ENCODE measurements around the gene CEP250.

CEP250 gene

DNA sequence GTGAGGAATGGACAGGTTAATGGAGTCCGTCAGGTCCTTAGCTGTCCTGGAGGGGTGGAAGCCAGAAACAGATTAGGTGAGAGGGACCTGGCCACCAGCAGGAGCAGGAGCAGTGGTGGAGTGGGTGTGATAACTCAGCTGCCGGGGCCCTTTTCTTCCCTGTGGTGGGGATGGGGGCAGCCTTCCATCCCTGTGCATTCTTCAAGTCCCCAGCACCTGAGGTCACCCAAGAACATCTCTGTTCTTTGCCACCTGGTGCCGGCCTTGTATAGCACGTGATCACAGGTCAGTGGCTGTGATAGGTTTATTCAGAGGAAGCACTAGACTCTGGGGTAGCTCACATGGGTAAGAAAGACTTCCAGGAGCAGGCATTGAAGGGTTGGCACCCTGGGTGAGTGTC is 103.1 kb downstream of the CEP250 start:
- Histone ChIP-seq H2BK120ac (ENCODE audit: low read depth, low read length) (no peak overlapping the region), H2BK5ac (ENCODE audit: low read length) (no peak overlapping the region), H3K18ac (ENCODE audit: low read length) (no peak overlapping the region), H3K9ac (ENCODE audit: low read length) (no peak overlapping the region), H3K79me1 (ENCODE audit: low read length) (no peaks in the 10 kb centered on the region), H3K36me3 (ENCODE audit: control insufficient read depth, insufficient read depth, low read length) (peaks cover 10% of the 10 kb centered on the region), H2BK15ac (replicated peaks; ENCODE audit: low read depth) (no peak overlapping the region), H3K23ac (ENCODE audit: low read length) (no peak overlapping the region), H3K4me3 (ENCODE audit: low read length) (no peak overlapping the region), H4K8ac (ENCODE audit: low read depth, low read length) (no peak overlapping the region), H3K79me2 (ENCODE audit: control insufficient read depth, insufficient read depth, low read length) (no peaks in the 10 kb centered on the region), H3K4me2 (ENCODE audit: low read length) (no peak overlapping the region), H2AK5ac (ENCODE audit: low read length) (no peak overlapping the region), H3K4ac (ENCODE audit: low read depth, low read length) (no peak overlapping the region), H3K56ac (ENCODE audit: low read length) (no peak overlapping the region), H3K27ac (ENCODE audit: low read depth, low read length) (no peak overlapping the region), H3K4me1 (ENCODE audit: control insufficient read depth, low read depth, low read length) (no peaks in the 10 kb centered on the region), H3K27me3 (ENCODE audit: insufficient read depth, low read length, poor library complexity) (no peaks in the 10 kb centered on the region), H4K5ac (ENCODE audit: low read length) (no peak overlapping the region)
- no peak for DNase-seq
- no CpG with 5 or more reads among the region's 4 CpGs for WGBS (ENCODE audit: extremely low coverage, insufficient coverage, low lambda C conversion rate)

- Histone ChIP-seq H2BK15ac (replicated peaks; ENCODE audit: low read depth) (no peak overlapping the region), H3K36me3 (ENCODE audit: control insufficient read depth, insufficient read depth, low read length) (peaks cover 8% of the 10 kb centered on the region), H3K27ac (ENCODE audit: low read depth, low read length) (no peak overlapping the region), H3K9ac (ENCODE audit: low read length) (no peak overlapping the region), H4K8ac (ENCODE audit: low read depth, low read length) (no peak overlapping the region), H2BK120ac (ENCODE audit: low read depth, low read length) (no peak overlapping the region), H3K4ac (ENCODE audit: low read depth, low read length) (no peak overlapping the region), H3K56ac (ENCODE audit: low read length) (no peak overlapping the region), H3K4me3 (ENCODE audit: low read length) (no peak overlapping the region), H2BK5ac (ENCODE audit: low read length) (no peak overlapping the region), H3K23ac (ENCODE audit: low read length) (no peak overlapping the region), H2AK5ac (ENCODE audit: low read length) (no peak overlapping the region), H3K4me2 (ENCODE audit: low read length) (no peak overlapping the region), H3K4me1 (ENCODE audit: control insufficient read depth, low read depth, low read length) (no peaks in the 10 kb centered on the region), H3K18ac (ENCODE audit: low read length) (no peak overlapping the region), H3K79me2 (ENCODE audit: control insufficient read depth, insufficient read depth, low read length) (no peaks in the 10 kb centered on the region), H3K79me1 (ENCODE audit: low read length) (no peaks in the 10 kb centered on the region), H3K27me3 (ENCODE audit: insufficient read depth, low read length, poor library complexity) (no peaks in the 10 kb centered on the region), H4K5ac (ENCODE audit: low read length) (no peak overlapping the region)
- DNase-seq = no peak
- WGBS (ENCODE audit: extremely low coverage, insufficient coverage, low lambda C conversion rate) = no CpG with 5 or more reads among the region's 24 CpGs
Measured at GRCh38 chr20:35559042-35559693, 103.8 kb downstream of the CEP250 start.

DNA sequence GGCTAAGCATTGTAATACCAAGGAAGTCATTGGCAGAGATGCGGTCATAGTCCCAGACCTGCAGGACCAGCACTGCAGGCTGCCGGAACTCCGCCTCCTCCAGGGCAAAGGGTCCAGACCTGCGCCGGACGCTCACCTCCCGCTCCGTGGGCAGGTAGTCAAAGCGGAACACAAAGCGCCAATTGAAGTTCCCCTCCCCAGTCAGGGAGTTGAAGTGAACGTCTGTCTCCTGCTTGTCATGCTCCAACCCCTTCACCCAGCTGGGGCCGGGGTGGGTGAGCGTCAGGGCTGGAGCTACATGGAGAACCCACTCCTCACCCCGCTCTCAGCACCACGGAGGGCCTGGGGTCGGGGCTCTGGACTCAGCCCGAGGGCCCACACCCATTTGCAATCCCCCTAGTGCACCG is 104.7 kb downstream of the CEP250 start:
- no peak overlapping the region for H3K9ac ChIP-seq (ENCODE audit: low read length)
- H3K56ac ChIP-seq (ENCODE audit: low read length) = no peak overlapping the region
- H2BK5ac ChIP-seq (ENCODE audit: low read length) = no peak overlapping the region
- no peaks in the 10 kb centered on the region for H3K79me2 ChIP-seq (ENCODE audit: control insufficient read depth, insufficient read depth, low read length)
- no peaks in the 10 kb centered on the region for H3K4me1 ChIP-seq (ENCODE audit: control insufficient read depth, low read depth, low read length)
- H2BK15ac ChIP-seq (replicated peaks; ENCODE audit: low read depth) = no peak overlapping the region
- no peaks in the 10 kb centered on the region for H3K27me3 ChIP-seq (ENCODE audit: insufficient read depth, low read length, poor library complexity)
- H3K23ac ChIP-seq (ENCODE audit: low read length) = no peak overlapping the region
- H4K5ac ChIP-seq (ENCODE audit: low read length) = no peak overlapping the region
- H2BK120ac ChIP-seq (ENCODE audit: low read depth, low read length) = no peak overlapping the region
- H4K8ac ChIP-seq (ENCODE audit: low read depth, low read length) = no peak overlapping the region
- no peak overlapping the region for H2AK5ac ChIP-seq (ENCODE audit: low read length)
- no peak overlapping the region for H3K4me2 ChIP-seq (ENCODE audit: low read length)
- no peak overlapping the region for H3K4me3 ChIP-seq (ENCODE audit: low read length)
- H3K4ac ChIP-seq (ENCODE audit: low read depth, low read length) = no peak overlapping the region
- DNase-seq = peak; percentile 29
- no peak overlapping the region for H3K18ac ChIP-seq (ENCODE audit: low read length)
- H3K79me1 ChIP-seq (ENCODE audit: low read length) = no peaks in the 10 kb centered on the region
- H3K36me3 ChIP-seq (ENCODE audit: control insufficient read depth, insufficient read depth, low read length) = peaks cover 6% of the 10 kb centered on the region
- no peak overlapping the region for H3K27ac ChIP-seq (ENCODE audit: low read depth, low read length)
- WGBS (ENCODE audit: extremely low coverage, insufficient coverage, low lambda C conversion rate) = no CpG with 5 or more reads among the region's 18 CpGs

GRCh38 chr20:35560541-35560940 is 105.1 kb downstream of the CEP250 start:
- H3K27ac ChIP-seq (ENCODE audit: low read depth, low read length) = no peak overlapping the region
- H4K8ac ChIP-seq (ENCODE audit: low read depth, low read length) = no peak overlapping the region
- no peak overlapping the region for H3K4ac ChIP-seq (ENCODE audit: low read depth, low read length)
- no peak overlapping the region for H3K9ac ChIP-seq (ENCODE audit: low read length)
- H3K79me1 ChIP-seq (ENCODE audit: low read length) = no peaks in the 10 kb centered on the region
- no peak overlapping the region for H2BK120ac ChIP-seq (ENCODE audit: low read depth, low read length)
- H3K56ac ChIP-seq (ENCODE audit: low read length) = no peak overlapping the region
- H3K27me3 ChIP-seq (ENCODE audit: insufficient read depth, low read length, poor library complexity) = no peaks in the 10 kb centered on the region
- no peak for DNase-seq
- no peaks in the 10 kb centered on the region for H3K4me1 ChIP-seq (ENCODE audit: control insufficient read depth, low read depth, low read length)
- H3K23ac ChIP-seq (ENCODE audit: low read length) = no peak overlapping the region
- H3K4me2 ChIP-seq (ENCODE audit: low read length) = no peak overlapping the region
- no peak overlapping the region for H2BK15ac ChIP-seq (replicated peaks; ENCODE audit: low read depth)
- WGBS (ENCODE audit: extremely low coverage, insufficient coverage, low lambda C conversion rate) = no CpG with 5 or more reads among the region's 10 CpGs
- H4K5ac ChIP-seq (ENCODE audit: low read length) = no peak overlapping the region
- H3K18ac ChIP-seq (ENCODE audit: low read length) = no peak overlapping the region
- peaks cover 6% of the 10 kb centered on the region for H3K36me3 ChIP-seq (ENCODE audit: control insufficient read depth, insufficient read depth, low read length)
- H2AK5ac ChIP-seq (ENCODE audit: low read length) = no peak overlapping the region
- no peaks in the 10 kb centered on the region for H3K79me2 ChIP-seq (ENCODE audit: control insufficient read depth, insufficient read depth, low read length)
- H3K4me3 ChIP-seq (ENCODE audit: low read length) = no peak overlapping the region
- H2BK5ac ChIP-seq (ENCODE audit: low read length) = no peak overlapping the region

DNA sequence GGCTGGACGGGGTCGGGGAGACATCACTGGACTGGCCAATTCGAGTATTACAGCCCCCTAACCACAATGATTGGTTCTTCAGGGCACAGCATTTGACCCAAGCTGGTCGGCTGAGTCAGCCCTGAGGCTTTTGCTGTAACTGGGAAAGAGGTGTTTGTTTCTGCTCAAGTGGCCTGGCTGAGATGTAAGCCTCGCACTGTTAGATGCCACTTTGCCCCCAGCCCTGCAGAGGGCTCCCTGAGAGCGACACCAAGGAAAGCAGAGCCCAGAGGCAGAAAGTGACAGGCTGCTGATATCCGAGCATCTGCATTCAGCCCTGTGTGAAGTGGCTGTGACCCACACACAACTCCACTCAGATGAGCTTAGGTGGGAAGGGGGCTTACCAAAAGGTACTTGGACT is 105.9 kb downstream of the CEP250 start:
- Histone ChIP-seq H3K18ac (ENCODE audit: low read length) (no peak overlapping the region), H3K79me1 (ENCODE audit: low read length) (no peaks in the 10 kb centered on the region), H3K4me2 (ENCODE audit: low read length) (no peak overlapping the region), H3K27ac (ENCODE audit: low read depth, low read length) (no peak overlapping the region), H2BK5ac (ENCODE audit: low read length) (no peak overlapping the region), H4K8ac (ENCODE audit: low read depth, low read length) (no peak overlapping the region), H2AK5ac (ENCODE audit: low read length) (no peak overlapping the region), H3K56ac (ENCODE audit: low read length) (no peak overlapping the region), H3K79me2 (ENCODE audit: control insufficient read depth, insufficient read depth, low read length) (no peaks in the 10 kb centered on the region), H3K4ac (ENCODE audit: low read depth, low read length) (no peak overlapping the region), H4K5ac (ENCODE audit: low read length) (no peak overlapping the region), H3K4me1 (ENCODE audit: control insufficient read depth, low read depth, low read length) (no peaks in the 10 kb centered on the region), H3K27me3 (ENCODE audit: insufficient read depth, low read length, poor library complexity) (no peaks in the 10 kb centered on the region), H3K9ac (ENCODE audit: low read length) (no peak overlapping the region), H2BK120ac (ENCODE audit: low read depth, low read length) (no peak overlapping the region), H3K4me3 (ENCODE audit: low read length) (no peak overlapping the region), H2BK15ac (replicated peaks; ENCODE audit: low read depth) (no peak overlapping the region), H3K36me3 (ENCODE audit: control insufficient read depth, insufficient read depth, low read length) (peaks cover 3% of the 10 kb centered on the region), H3K23ac (ENCODE audit: low read length) (no peak overlapping the region)
- no CpG with 5 or more reads among the region's 7 CpGs for WGBS (ENCODE audit: extremely low coverage, insufficient coverage, low lambda C conversion rate)
- peak; percentile 91 for DNase-seq

GRCh38 chr20:35561671-35562070 is 106.3 kb downstream of the CEP250 start:
- Histone ChIP-seq H3K23ac (ENCODE audit: low read length) (no peak overlapping the region), H3K36me3 (ENCODE audit: control insufficient read depth, insufficient read depth, low read length) (peaks cover 1% of the 10 kb centered on the region), H3K9ac (ENCODE audit: low read length) (no peak overlapping the region), H3K4me1 (ENCODE audit: control insufficient read depth, low read depth, low read length) (no peaks in the 10 kb centered on the region), H2BK5ac (ENCODE audit: low read length) (no peak overlapping the region), H3K56ac (ENCODE audit: low read length) (no peak overlapping the region), H3K4ac (ENCODE audit: low read depth, low read length) (no peak overlapping the region), H3K79me2 (ENCODE audit: control insufficient read depth, insufficient read depth, low read length) (no peaks in the 10 kb centered on the region), H2BK15ac (replicated peaks; ENCODE audit: low read depth) (no peak overlapping the region), H2AK5ac (ENCODE audit: low read length) (no peak overlapping the region), H3K27me3 (ENCODE audit: insufficient read depth, low read length, poor library complexity) (no peaks in the 10 kb centered on the region), H3K4me2 (ENCODE audit: low read length) (no peak overlapping the region), H4K8ac (ENCODE audit: low read depth, low read length) (no peak overlapping the region), H3K27ac (ENCODE audit: low read depth, low read length) (no peak overlapping the region), H3K18ac (ENCODE audit: low read length) (no peak overlapping the region), H2BK120ac (ENCODE audit: low read depth, low read length) (no peak overlapping the region), H4K5ac (ENCODE audit: low read length) (no peak overlapping the region), H3K4me3 (ENCODE audit: low read length) (no peak overlapping the region), H3K79me1 (ENCODE audit: low read length) (no peaks in the 10 kb centered on the region)
- peak; percentile 30 for DNase-seq
- no CpG with 5 or more reads among the region's 5 CpGs for WGBS (ENCODE audit: extremely low coverage, insufficient coverage, low lambda C conversion rate)

All from mesendoderm (in vitro differentiated cells).